Measurements from ENCODE around the gene ZFP36L1. TPM values are rescaled to one million over a fixed set of nuclear protein-coding genes. Genes with fewer than 3 reads are reported as not detected.

ZFP36L1 gene
- total and polyA plus RNA-seq, 10 of the 15 experiments (the other 5 are each of a cell fraction or from before 2014, with no cell fraction given) = 22.0 to 184 (median 66.1) TPM

GRCh38 chr14:68815298-68816182 is 22.7 kb upstream of the ZFP36L1 start (continued):
- no peak; the same call in 1 of the 2 replicates for TF ChIP-seq HDGF (IDR thresholded peaks at IDR 0.05)
- no peak for TF ChIP-seq NBN (IDR thresholded peaks at IDR 0.05)
- peak; percentile 23; the same call in 1 of the 2 replicates for TF ChIP-seq CREM (IDR thresholded peaks at IDR 0.05; ENCODE audit: low read depth)
- no peak for TF ChIP-seq FOXM1 (IDR thresholded peaks at IDR 0.05; ENCODE audit: low read depth, low read length)
- no peak; the same call in 1 of the 2 replicates for TF ChIP-seq POLR2A (IDR thresholded peaks at IDR 0.05; ENCODE audit: low read depth, low read length)
- TF ChIP-seq TARDBP (IDR thresholded peaks at IDR 0.05; ENCODE audit: borderline replicate concordance) = no peak
- no peak for TF ChIP-seq IRF3 (IDR thresholded peaks at IDR 0.05)
- TF ChIP-seq NR2F1 (conservative IDR thresholded peaks at IDR 0.05) = 0 out of 2 replicates have a peak, but pooled peaks have one; percentile 7

GRCh38 chr14:68814539-68815297 is 21.9 kb upstream of the ZFP36L1 start:
- SMC1A ChIA-PET (ENCODE audit: uncharacterized antibody, unreplicated experiment) = interaction anchor here (0.7 to 15.9 kb wide), 43 partner anchors 8 to 977 kb away, joined by 3 to 314 read pairs (median 8); partner anchors contain the start of gene ZFP36L1
- peak overlapping the region; percentile 58 for H3K4me3 ChIP-seq
- H2AFZ ChIP-seq (ENCODE audit: control insufficient read depth, low read depth, low read length) = no peak overlapping the region; the same call in 1 of the 2 replicates
- no peaks in the 10 kb centered on the region for H3K36me3 ChIP-seq (ENCODE audit: control insufficient read depth in 2 of 2, insufficient read depth in 2 of 2, low read length in 1 of 2)
- no peaks in the 10 kb centered on the region for H3K9me3 ChIP-seq (replicated peaks; ENCODE audit: control insufficient read depth, insufficient read depth, low read length)
- peaks cover 35% of the 10 kb centered on the region for H3K79me2 ChIP-seq (ENCODE audit: control insufficient read depth, insufficient read depth, low read length)
- in situ Hi-C loops (cut with MboI) = no loop called here
- H3K9ac ChIP-seq (ENCODE audit: control insufficient read depth, insufficient read depth, low read length) = peak overlapping the region; percentile 88
- peak; percentile 84 for DNase-seq (ENCODE audit: low read depth, low spot score)
- H3K27ac ChIP-seq (ENCODE audit: control insufficient read depth, insufficient read depth) = peak overlapping the region; percentile 95
- CTCF ChIA-PET = interaction anchor here (0.8 to 22.6 kb wide), 23 partner anchors 8 to 977 kb away, joined by 3 to 310 read pairs (median 8); partner anchors contain the start of gene ZFP36L1
- no peaks in the 10 kb centered on the region for H3K27me3 ChIP-seq (replicated peaks in 1 of 2; ENCODE audit: control insufficient read depth in 2 of 2, insufficient read depth in 2 of 2, low read length in 1 of 2)
- POLR2A ChIA-PET = interaction anchor here (0.6 to 10.0 kb wide), 25 partner anchors 8 to 1143 kb away, joined by 3 to 115 read pairs (median 4); partner anchors contain the start of genes ZFP36L1 and ZFYVE26
- no peak for FAIRE-seq
- TSS peak; percentile 93 for BruUV-seq (replicated peaks)
- intact Hi-C loops (cut with micrococcal nuclease; ENCODE audit: unreplicated experiment) = loop anchor here (1.0 to 10.0 kb wide), 3 partner anchors 18 to 977 kb away; no protein-coding TSS in a partner anchor
- WGBS (ENCODE audit: insufficient coverage, insufficient replicate concordance, low lambda C conversion rate, missing lambda C conversion rate) = 1% methylated on average over 12 of the region's 12 CpGs
- no peaks in the 10 kb centered on the region for H4K20me1 ChIP-seq (ENCODE audit: control insufficient read depth, insufficient read depth)
- RAD21 ChIA-PET (ENCODE audit: unreplicated experiment) = interaction anchor here (0.6 to 13.5 kb wide), 42 partner anchors 8 to 881 kb away, joined by 3 to 292 read pairs (median 5); partner anchors contain the start of gene ZFP36L1
- peak; percentile 63 for ATAC-seq
- H3K4me1 ChIP-seq (ENCODE audit: control insufficient read depth, insufficient read depth, low read length) = peaks cover 41% of the 10 kb centered on the region
- H3K4me2 ChIP-seq (ENCODE audit: control insufficient read depth, insufficient read depth) = peak overlapping the region; percentile 99
- no peak for TF ChIP-seq ZNF592 (IDR thresholded peaks at IDR 0.05)
- TF ChIP-seq MEF2A (IDR thresholded peaks at IDR 0.05; ENCODE audit: insufficient read depth, low read depth, low read length) = peak; percentile 67; the same call in 1 of the 2 replicates
- TF ChIP-seq E2F8 (IDR thresholded peaks at IDR 0.05; ENCODE audit: low read depth, partially characterized antibody) = no peak
- no peak for TF ChIP-seq POU2F2 (IDR thresholded peaks at IDR 0.05; ENCODE audit: borderline replicate concordance, low read depth, low read length)

Measured in GM12878 (cell line).